ENCODE data around the gene PLA2G5. TPM values are rescaled to one million over a fixed set of nuclear protein-coding genes. Genes with fewer than 3 reads are reported as not detected.
"Not testable (repeated sequence)": the region's sequence is repeated elsewhere in the genome, so short reads cannot be mapped to it uniquely, and the experiment has no call there.

Gene PLA2G5, protein sequence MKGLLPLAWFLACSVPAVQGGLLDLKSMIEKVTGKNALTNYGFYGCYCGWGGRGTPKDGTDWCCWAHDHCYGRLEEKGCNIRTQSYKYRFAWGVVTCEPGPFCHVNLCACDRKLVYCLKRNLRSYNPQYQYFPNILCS
- total RNA-seq, result 10 to 100 TPM in 1 of 8 experiments, under 1 TPM in 4, not detected in 3; 0.11 to 14.6 (median 0.55) TPM

DNA sequence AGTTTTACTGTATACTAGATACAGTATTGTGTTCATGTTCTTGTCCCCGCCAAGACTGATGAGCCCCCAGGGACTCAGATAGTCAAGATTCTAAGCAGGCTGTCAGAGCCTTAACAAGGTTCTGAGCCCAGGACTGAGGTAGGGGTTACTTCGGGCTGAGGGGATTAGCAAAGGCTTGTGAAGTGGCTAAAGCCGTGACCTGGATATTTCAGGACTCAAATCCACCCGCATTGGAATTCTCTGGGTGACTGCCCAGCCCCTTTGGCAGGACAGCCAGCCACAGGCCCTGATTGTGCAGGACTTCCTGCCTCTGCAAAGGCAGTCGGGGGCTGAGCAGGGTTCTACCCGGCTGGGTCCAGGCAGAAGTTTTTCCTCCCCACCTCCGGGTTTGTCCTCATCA is at the start of gene PLA2G5:
PLA2G5 (plus strand) TSS at position 321 of the 400 bp plus-strand sequence. CDS start 14,637 bp downstream, outside the sequence.
- no peak for ATAC-seq (replicated peaks in 6 of 8)
- Histone ChIP-seq H3K4me3 (no peak within 1 kb of the TSS), H3K27ac (no peak within 1 kb of the TSS), H3K4me1 (replicated peaks in 1 of 2) (no peaks in the 10 kb centered on the region)
- 16 to 86% (median 67%) methylated on average over 1 to 7 of the region's 7 CpGs; no CpG with 5 or more reads in 1 of the 10 experiments for WGBS, 10 experiments
- in situ Hi-C loops (cut with MboI; ENCODE audit: low pct_unique_long_range_greater_than_20kb in 2 of 9, low sequenced_read_pairs in 9 of 9, unreplicated experiment in 9 of 9), result no loop called here

DNA sequence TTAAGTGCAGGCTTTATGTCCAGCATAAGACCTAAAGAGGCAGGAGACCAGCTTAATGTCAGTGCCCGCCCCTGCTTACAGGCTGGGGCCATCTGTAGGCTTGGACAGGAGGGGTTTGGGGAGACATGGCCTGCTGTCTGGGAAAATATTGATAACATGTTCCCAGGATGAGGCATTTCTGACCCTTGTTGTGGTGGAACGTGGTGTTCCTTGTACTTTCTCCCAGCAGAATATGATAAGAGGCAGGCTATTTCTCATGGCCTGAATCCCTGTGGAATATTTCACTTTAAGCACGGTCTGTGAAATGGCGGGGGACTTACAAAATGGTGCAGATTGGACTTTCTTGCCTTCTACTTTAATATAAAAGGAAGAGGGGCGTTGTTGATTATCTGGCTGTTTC is 41.9 kb upstream of the PLA2G5 start:
- Histone ChIP-seq H3K4me3 (no peak overlapping the region), H3K4me1 (replicated peaks in 1 of 2) (no peaks in the 10 kb centered on the region), H3K27ac (no peak overlapping the region)
- 0 to 97% (median 75%) methylated on average over 1 to 5 of the region's 5 CpGs for WGBS, 10 experiments
- no peak for ATAC-seq (replicated peaks in 6 of 8)
- in situ Hi-C loops (cut with MboI; ENCODE audit: low pct_unique_long_range_greater_than_20kb in 2 of 9, low sequenced_read_pairs in 9 of 9, unreplicated experiment in 9 of 9), result no loop called here

DNA sequence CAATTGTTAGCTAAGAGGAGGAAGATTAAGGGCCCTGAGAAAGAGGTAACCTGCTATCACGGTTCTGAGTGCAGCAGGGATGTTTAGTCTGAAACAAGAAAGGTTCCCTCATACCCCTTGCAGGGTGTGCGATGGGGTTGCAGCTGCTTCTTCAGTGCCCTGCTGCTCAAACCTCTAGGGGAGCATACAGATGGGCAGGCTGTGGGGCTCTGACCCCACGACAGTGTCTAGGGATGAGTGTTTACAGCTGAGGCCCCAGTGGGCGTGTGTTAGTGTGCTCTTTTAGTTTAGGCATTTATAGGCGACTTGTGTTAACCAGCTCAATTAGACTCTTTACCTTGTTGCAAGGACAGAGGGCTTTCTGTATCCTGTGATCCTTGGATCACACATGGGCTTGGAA is 41.3 kb upstream of the PLA2G5 start:
- no peak overlapping the region for H3K4me3 ChIP-seq
- WGBS, 10 experiments, result 33 to 100% (median 75%) methylated on average over 1 to 5 of the region's 5 CpGs; no CpG with 5 or more reads in 4 of the 10 experiments
- in situ Hi-C loops (cut with MboI; ENCODE audit: low pct_unique_long_range_greater_than_20kb in 2 of 9, low sequenced_read_pairs in 9 of 9, unreplicated experiment in 9 of 9), result no loop called here
- no peak overlapping the region for H3K27ac ChIP-seq
- ATAC-seq (replicated peaks in 6 of 8), result no peak
- H3K4me1 ChIP-seq (replicated peaks in 1 of 2), result no peaks in the 10 kb centered on the region

DNA sequence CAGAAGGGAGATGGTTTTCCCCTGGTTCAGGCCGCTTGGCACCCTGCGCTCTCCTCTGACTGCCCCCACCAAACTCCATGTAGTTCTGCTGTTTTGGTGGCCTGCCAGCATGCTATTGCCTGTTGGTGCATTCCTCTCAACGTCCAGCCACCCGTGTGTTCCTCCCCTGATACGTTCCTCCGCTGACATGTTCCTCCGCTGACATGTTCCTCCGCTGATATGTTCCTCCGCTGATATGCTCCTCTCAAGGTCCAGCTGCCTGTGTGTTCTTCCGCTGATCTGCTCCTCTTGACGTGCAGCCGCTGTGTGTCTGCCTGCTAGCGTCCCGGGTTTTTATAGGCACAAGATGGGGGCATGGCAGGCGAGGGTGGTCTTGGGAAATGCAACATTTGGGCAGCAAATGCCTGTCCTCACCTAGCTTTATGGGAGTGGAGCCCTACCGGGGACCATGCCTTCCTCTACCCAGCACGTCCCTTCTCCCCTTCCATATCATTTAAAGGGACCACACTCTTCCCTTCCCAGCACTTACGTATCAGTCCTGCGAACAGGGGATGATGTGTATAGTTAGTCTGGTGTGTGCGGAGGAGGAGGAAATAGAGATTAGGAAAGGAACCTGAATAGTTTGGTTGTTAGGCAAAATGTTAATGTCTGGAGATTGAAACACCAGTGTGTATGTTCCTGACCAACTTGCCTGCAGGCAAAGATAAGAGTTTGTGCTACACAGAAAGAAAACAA is 40.6 kb upstream of the PLA2G5 start:
- WGBS, 10 experiments, result 77 to 93% (median 82%) methylated on average over 2 to 18 of the region's 20 CpGs; no CpG with 5 or more reads in 3 of the 10 experiments
- no peak for ATAC-seq (replicated peaks in 6 of 8)
- in situ Hi-C loops (cut with MboI; ENCODE audit: low pct_unique_long_range_greater_than_20kb in 2 of 9, low sequenced_read_pairs in 9 of 9, unreplicated experiment in 9 of 9), result no loop called here
- Histone ChIP-seq H3K27ac (no peak overlapping the region), H3K4me3 (no peak overlapping the region), H3K4me1 (replicated peaks in 1 of 2) (no peaks in the 10 kb centered on the region)

DNA sequence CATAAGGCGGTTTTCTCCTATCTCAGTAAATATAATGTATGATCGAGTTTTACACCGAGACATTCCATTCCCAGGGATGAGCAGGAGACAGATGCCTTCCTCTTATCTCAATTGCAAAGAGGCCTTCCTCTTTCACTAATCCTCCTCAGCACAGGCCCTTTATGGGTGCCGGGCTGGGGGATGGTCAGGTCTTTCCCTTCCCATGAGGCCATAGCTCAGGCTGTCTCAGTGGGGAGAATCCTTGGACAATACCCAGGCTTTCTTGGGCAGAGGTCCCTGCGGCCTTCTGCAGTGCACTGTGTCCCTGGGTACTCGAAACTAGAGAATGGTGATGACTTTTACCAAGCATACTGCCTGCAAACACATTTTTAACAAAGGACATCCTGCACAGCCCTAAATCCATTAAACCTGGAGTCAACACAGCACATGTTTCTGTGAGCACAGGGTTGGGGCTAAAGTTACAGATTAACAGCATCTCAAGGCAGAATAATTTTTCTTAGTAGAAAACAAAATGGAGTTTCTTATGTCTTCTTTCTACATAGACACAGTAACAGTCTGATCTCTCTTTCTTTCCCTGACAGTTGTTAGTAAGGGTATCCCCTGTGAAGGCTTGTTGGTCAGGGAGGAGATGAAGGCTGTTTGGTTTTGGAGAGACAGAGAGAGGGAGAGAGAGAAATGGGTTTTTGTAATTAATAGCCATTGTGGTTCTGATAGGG is 39.4 kb upstream of the PLA2G5 start:
- H3K27ac ChIP-seq; in situ Hi-C loops (cut with MboI; ENCODE audit: low pct_unique_long_range_greater_than_20kb in 2 of 9, low sequenced_read_pairs in 9 of 9, unreplicated experiment in 9 of 9); H3K4me1 ChIP-seq (replicated peaks in 1 of 2); ATAC-seq (replicated peaks in 6 of 8); H3K4me3 ChIP-seq: not testable (repeated sequence)
- WGBS, 10 experiments, result 40 to 90% (median 80%) methylated on average over 1 to 6 of the region's 6 CpGs; no CpG with 5 or more reads in 3 of the 10 experiments

DNA sequence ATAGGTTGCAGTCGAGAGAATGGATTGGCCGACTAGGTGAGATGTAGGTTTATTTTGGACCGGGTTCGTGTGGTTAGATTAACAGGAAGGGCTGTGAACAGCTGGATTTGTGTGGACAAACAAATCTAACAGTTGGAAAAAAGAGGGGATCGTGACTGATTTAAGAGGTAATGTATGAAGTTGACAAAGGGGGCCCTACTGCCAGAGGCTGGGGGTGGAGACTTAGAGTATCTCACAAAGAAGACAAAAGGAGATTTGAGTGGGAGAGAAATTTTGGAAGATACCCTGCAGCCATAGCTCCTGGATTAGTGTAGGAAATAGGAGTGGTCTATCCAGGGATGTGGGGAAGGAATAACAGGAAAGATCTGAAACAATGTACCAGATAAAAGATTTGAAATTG is 38.8 kb upstream of the PLA2G5 start:
- Histone ChIP-seq H3K4me3 (no peak overlapping the region), H3K4me1 (replicated peaks in 1 of 2) (no peaks in the 10 kb centered on the region), H3K27ac (no peak overlapping the region)
- WGBS, 10 experiments, result 60 to 92% (median 84%) methylated on average over 3 to 5 of the region's 5 CpGs; no CpG with 5 or more reads in 1 of the 10 experiments
- in situ Hi-C loops (cut with MboI; ENCODE audit: low pct_unique_long_range_greater_than_20kb in 2 of 9, low sequenced_read_pairs in 9 of 9, unreplicated experiment in 9 of 9), result no loop called here
- no peak for ATAC-seq (replicated peaks in 6 of 8)

DNA sequence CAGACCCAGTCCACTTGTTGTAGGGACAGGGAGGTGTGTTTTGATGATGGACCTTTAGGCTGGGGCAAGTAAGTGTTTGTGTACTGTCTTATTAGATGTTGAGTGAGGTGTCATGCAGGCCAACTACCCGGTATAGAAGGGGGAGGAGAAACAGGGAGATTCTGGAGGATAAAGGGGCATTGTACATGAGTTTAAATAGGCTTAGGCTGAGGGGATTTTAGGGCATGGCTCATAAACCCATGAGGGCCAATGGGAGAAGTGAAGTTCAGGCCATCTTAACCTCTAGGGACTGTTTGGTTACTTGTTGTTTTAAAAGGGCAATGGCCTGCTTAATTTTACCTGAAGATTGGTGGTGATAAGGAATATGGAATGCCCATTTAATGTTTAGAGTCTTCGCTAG is 38.2 kb upstream of the PLA2G5 start:
- ATAC-seq (replicated peaks in 6 of 8), result no peak

DNA sequence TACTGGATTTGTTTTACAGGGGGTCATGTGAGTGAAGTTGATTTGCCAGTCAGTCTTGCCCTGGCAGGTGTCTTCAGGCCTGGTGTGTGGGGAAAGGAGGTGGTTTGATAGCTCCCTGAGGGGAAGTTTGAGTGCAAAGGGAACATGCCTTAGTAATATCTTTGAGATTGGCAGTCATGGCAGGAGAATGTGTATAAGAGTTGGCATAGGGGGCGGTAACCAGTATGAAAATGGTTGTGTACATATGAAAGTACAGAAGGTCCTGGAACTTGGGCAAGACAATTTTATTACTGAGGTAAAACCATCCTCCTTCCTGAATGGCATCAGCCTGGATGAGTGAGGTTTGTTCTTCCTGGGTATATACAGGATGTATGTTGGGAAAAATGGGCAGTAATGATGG is 37.6 kb upstream of the PLA2G5 start:
- in situ Hi-C loops (cut with MboI; ENCODE audit: low pct_unique_long_range_greater_than_20kb in 2 of 9, low sequenced_read_pairs in 9 of 9, unreplicated experiment in 9 of 9), result no loop called here
- no peaks in the 10 kb centered on the region for H3K4me1 ChIP-seq (replicated peaks in 1 of 2)
- H3K27ac ChIP-seq, result no peak overlapping the region
- 40 to 88% (median 80%) methylated on average over 1 of the region's 1 CpG; no CpG with 5 or more reads in 7 of the 10 experiments for WGBS, 10 experiments
- H3K4me3 ChIP-seq, result no peak overlapping the region
- no peak for ATAC-seq (replicated peaks in 6 of 8)

More for the DNA sequence above, 38.2 kb upstream of the PLA2G5 start:
- WGBS, 10 experiments, result 30 to 85% (median 72%) methylated on average over 1 to 2 of the region's 2 CpGs; no CpG with 5 or more reads in 4 of the 10 experiments
- Histone ChIP-seq H3K4me1 (replicated peaks in 1 of 2) (no peaks in the 10 kb centered on the region), H3K27ac (no peak overlapping the region), H3K4me3 (no peak overlapping the region)
- in situ Hi-C loops (cut with MboI; ENCODE audit: low pct_unique_long_range_greater_than_20kb in 2 of 9, low sequenced_read_pairs in 9 of 9, unreplicated experiment in 9 of 9), result no loop called here

DNA sequence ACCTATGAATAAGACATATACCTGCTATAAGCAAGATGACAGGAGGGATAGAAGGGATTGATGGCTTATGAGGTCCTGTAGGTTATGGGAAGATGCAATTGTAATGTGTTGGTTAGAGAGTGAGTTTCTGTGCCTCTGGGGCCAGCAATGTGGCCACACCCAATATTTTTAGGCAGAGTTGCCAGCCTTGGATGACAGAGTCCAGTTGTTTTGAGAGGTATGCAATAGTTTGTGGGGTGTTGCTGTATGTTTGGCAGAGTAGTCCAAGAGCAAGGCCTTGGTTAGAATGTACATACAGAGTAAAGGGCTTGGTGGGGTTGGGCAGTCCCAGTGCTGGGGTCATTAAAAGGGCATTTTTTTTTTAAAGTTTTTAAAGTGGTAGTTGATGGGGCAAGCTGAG is 36.6 kb upstream of the PLA2G5 start:
- in situ Hi-C loops (cut with MboI; ENCODE audit: low pct_unique_long_range_greater_than_20kb in 2 of 9, low sequenced_read_pairs in 9 of 9, unreplicated experiment in 9 of 9), result no loop called here
- ATAC-seq (replicated peaks in 6 of 8), result peak in 2 of 8 experiments; percentile 65 to 80

DNA sequence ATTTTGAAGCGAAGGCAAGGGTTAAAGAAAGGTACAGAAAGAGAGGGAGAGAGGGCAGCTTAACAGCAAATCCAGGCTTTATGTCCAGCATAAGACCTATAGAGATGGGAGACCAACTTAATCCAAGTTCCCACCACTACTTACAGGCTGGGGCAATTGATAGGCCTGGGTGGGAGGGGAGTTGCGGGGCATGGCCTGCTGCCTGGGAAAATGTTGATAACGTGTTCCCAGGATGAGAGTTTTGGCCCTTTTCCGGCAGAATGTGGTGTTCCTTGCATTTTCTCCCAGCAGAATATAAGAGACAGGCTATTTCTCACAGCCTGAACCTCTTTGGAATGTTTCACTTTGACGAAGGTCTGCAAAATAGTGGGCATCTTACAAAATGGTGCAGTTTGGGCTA is 34.9 kb upstream of the PLA2G5 start:
- in situ Hi-C loops (cut with MboI; ENCODE audit: low pct_unique_long_range_greater_than_20kb in 2 of 9, low sequenced_read_pairs in 9 of 9, unreplicated experiment in 9 of 9), result no loop called here
- 0 to 100% (median 79%) methylated on average over 1 to 5 of the region's 5 CpGs; no CpG with 5 or more reads in 2 of the 10 experiments for WGBS, 10 experiments
- Histone ChIP-seq H3K4me1 (replicated peaks in 1 of 2) (no peaks in the 10 kb centered on the region), H3K27ac (no peak overlapping the region), H3K4me3 (no peak overlapping the region)
- ATAC-seq (replicated peaks in 6 of 8), result no peak

More for the DNA sequence above, 36.6 kb upstream of the PLA2G5 start:
- no peak overlapping the region for H3K27ac ChIP-seq
- no peak overlapping the region for H3K4me3 ChIP-seq
- no peaks in the 10 kb centered on the region for H3K4me1 ChIP-seq (replicated peaks in 1 of 2)

DNA sequence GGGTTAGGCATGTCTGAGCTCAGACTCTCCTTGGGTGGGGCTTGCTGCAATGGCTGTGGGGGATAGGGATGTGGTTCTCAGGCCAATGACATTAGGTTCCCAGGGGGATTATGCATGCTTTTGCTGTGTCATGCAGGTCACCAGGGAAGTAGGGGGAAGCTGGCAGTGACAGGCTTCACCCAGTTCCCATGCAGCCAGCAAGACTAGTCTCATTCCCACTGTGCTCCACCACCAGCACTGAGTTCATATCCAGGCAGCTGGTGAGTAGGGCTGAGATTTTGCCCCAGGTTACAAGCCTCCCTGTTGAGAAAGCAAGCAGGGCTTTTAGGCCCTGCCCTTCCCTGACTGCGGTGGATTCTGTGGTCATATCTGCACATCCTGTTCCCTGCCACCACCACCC is 32.1 kb upstream of the PLA2G5 start:
- Histone ChIP-seq H3K4me3 (no peak overlapping the region), H3K4me1 (replicated peaks in 1 of 2) (no peaks in the 10 kb centered on the region), H3K27ac (no peak overlapping the region)
- in situ Hi-C loops (cut with MboI; ENCODE audit: low pct_unique_long_range_greater_than_20kb in 2 of 9, low sequenced_read_pairs in 9 of 9, unreplicated experiment in 9 of 9), result no loop called here
- peak in 3 of 8 experiments; percentile 13 to 75 (median 52) for ATAC-seq (replicated peaks in 6 of 8)
- WGBS, 10 experiments, result 60 to 100% (median 89%) methylated on average over 1 of the region's 1 CpG; no CpG with 5 or more reads in 3 of the 10 experiments

DNA sequence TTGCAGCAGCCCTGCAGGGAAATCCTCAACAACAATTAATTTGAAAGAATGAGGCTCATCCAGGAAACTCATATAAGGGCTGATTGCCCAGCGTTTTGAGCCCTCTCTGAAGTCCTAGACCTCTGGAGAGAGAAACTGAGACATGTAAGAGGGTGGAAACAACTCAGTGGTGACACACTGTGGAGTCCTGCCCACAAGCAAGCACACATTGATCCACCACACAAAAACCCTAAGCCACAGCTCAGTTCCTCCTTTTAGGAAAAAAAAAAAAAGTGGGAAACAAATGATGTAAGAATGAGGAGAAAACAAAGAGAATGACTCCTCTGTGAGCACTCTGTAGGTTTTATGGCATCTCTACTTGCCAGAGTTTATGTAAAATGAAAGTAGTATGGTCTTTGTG is 22.9 kb upstream of the PLA2G5 start:
- no peak for ATAC-seq (replicated peaks in 6 of 8)
- 50 to 88% (median 76%) methylated on average over 1 of the region's 1 CpG; no CpG with 5 or more reads in 6 of the 10 experiments for WGBS, 10 experiments
- H3K4me3 ChIP-seq, result no peak overlapping the region
- in situ Hi-C loops (cut with MboI; ENCODE audit: low pct_unique_long_range_greater_than_20kb in 2 of 9, low sequenced_read_pairs in 9 of 9, unreplicated experiment in 9 of 9), result no loop called here
- no peak overlapping the region for H3K27ac ChIP-seq
- H3K4me1 ChIP-seq (replicated peaks in 1 of 2), result no peaks in the 10 kb centered on the region

DNA sequence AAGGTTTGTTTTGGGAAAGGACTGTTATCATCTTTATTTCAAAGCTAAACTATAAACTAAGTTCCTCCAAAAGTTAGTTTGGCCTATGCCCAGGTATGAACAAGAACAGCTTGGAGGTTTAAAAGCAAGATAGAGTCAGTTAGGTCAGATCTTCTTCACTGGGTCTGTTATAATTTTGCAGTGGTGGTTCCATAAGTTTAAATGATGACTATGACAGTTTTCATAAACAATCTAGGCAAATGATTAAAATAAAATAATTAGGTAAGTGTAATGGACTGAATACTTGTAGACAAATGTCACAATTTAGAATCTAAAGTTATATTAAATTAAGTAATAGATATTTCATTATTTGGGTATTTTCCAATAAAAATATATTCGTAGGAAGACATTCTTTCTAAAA is 21.4 kb upstream of the PLA2G5 start:
- Histone ChIP-seq H3K4me1 (replicated peaks in 1 of 2) (no peaks in the 10 kb centered on the region), H3K27ac (no peak overlapping the region), H3K4me3 (no peak overlapping the region)
- WGBS, 10 experiments, result 5 to 63% (median 43%) methylated on average over 1 of the region's 1 CpG
- no peak for ATAC-seq (replicated peaks in 6 of 8)
- in situ Hi-C loops (cut with MboI; ENCODE audit: low pct_unique_long_range_greater_than_20kb in 2 of 9, low sequenced_read_pairs in 9 of 9, unreplicated experiment in 9 of 9), result no loop called here
